ENCODE measurements around the gene COX14.
"Not testable (repeated sequence)": the region's sequence is repeated elsewhere in the genome, so short reads cannot be mapped to it uniquely, and the experiment has no call there.

Gene COX14

GRCh38 chr12:50107416-50108268, 4.4 kb upstream of the COX14 start:
- DNase-seq (ENCODE audit: low spot score) = no peak

- no peak for DNase-seq (ENCODE audit: low spot score)
These were observed 2.7 kb upstream of the COX14 start for GRCh38 chr12:50109319-50109718.

GRCh38 chr12:50110127-50110761, 1.8 kb upstream of the COX14 start:
- DNase-seq (ENCODE audit: low spot score) = peak; percentile 61

GRCh38 chr12:50110762-50111351, 1.2 kb upstream of the COX14 start:
- peak; percentile 95 for DNase-seq (ENCODE audit: low spot score)

- DNase-seq (ENCODE audit: low spot score) = no peak
These were observed 692 bp upstream of the COX14 start for GRCh38 chr12:50111395-50111692.

- peak; percentile 65 for DNase-seq (ENCODE audit: low spot score)
These were observed 601 bp downstream of the COX14 start for GRCh38 chr12:50112456-50113218.

GRCh38 chr12:50117057-50117622, 5.1 kb downstream of the COX14 start:
- DNase-seq (ENCODE audit: low spot score) = no peak

- no peak for DNase-seq (ENCODE audit: low spot score)
These were observed 7.4 kb downstream of the COX14 start for GRCh38 chr12:50119387-50119786.

GRCh38 chr12:50120521-50120920, 8.5 kb downstream of the COX14 start:
- DNase-seq (ENCODE audit: low spot score) = no peak

- no peak for DNase-seq (ENCODE audit: low spot score)
These were observed 8.9 kb downstream of the COX14 start for GRCh38 chr12:50120953-50121352.

GRCh38 chr12:50121641-50122040, 9.6 kb downstream of the COX14 start:
- no peak for DNase-seq (ENCODE audit: low spot score)

GRCh38 chr12:50123203-50123602, 11.2 kb downstream of the COX14 start:
- DNase-seq (ENCODE audit: low spot score) = no peak

GRCh38 chr12:50127546-50127945, 15.5 kb downstream of the COX14 start:
- no peak for DNase-seq (ENCODE audit: low spot score)

- no peak for DNase-seq (ENCODE audit: low spot score)
These were observed 17.3 kb downstream of the COX14 start for GRCh38 chr12:50129290-50129689.

- peak; percentile 55 for DNase-seq (ENCODE audit: low spot score)
These were observed 20.6 kb downstream of the COX14 start for GRCh38 chr12:50132505-50133135.

- no peak for DNase-seq (ENCODE audit: low spot score)
These were observed 31.0 kb downstream of the COX14 start for GRCh38 chr12:50142993-50143392.

- DNase-seq (ENCODE audit: low spot score) = no peak
These were observed 33.4 kb downstream of the COX14 start for GRCh38 chr12:50145439-50145838.

GRCh38 chr12:50147281-50147680, 35.2 kb downstream of the COX14 start:
- no peak for DNase-seq (ENCODE audit: low spot score)

GRCh38 chr12:50148011-50148410, 36.0 kb downstream of the COX14 start:
- DNase-seq (ENCODE audit: low spot score) = not testable (repeated sequence)

GRCh38 chr12:50149311-50149710, 37.3 kb downstream of the COX14 start:
- no peak for DNase-seq (ENCODE audit: low spot score)

- peak; percentile 68 for DNase-seq (ENCODE audit: low spot score)
These were observed 39.1 kb downstream of the COX14 start for GRCh38 chr12:50151047-50151687.

All from kidney tubule cell (primary cell).